Ascending aorta (tissue), 2 donors: Measurements from ENCODE around the gene TYMP. TPM values are rescaled to one million over a fixed set of nuclear protein-coding genes. Genes with fewer than 3 reads are reported as not detected.
A peak's percentile ranks its signal among the peaks of the same experiment; 100 is the strongest.
"Not testable (repeated sequence)": the region's sequence is repeated elsewhere in the genome, so short reads cannot be mapped to it uniquely, and the experiment has no call there.

Source experiments
- DNase-seq, 2 donors: peaks; one replicate each; pipeline ENCODE4 v3.0.0-alpha.2; 2019; ENCODE audit warnings: low spot score in 2 of 2
- H3K27ac ChIP-seq, 2 donors: fragments of 200-600 bp; sonication (generic); one replicate each; pipeline ENCODE4 v1.5.1; 2016 to 2017; ENCODE audit warnings: mild to moderate bottlenecking in 1 of 2
- H3K27me3 ChIP-seq: fragments of 200-600 bp; sonication (generic); one replicate; pipeline ENCODE4 v1.5.1; 2017
- H3K36me3 ChIP-seq, 2 donors: fragments of 200-600 bp; sonication (generic); one replicate each; pipeline ENCODE4 v1.5.1; 2016
- H3K4me1 ChIP-seq, 2 donors: fragments of 200-600 bp; sonication (generic); one replicate each; pipeline ENCODE4 v1.5.1; 2016 to 2017; ENCODE audit warnings: mild to moderate bottlenecking in 1 of 2
- H3K4me3 ChIP-seq, 2 donors: fragments of 200-600 bp; sonication (generic); one replicate each; pipeline ENCODE4 v1.5.1; 2016 to 2017; ENCODE audit warnings: mild to moderate bottlenecking in 1 of 2
- H3K9me3 ChIP-seq, 2 donors: fragments of 200-600 bp; sonication (generic); one replicate each; pipeline ENCODE4 v1.5.1; 2016
- CTCF ChIP-seq, 3 experiments: fragments of 200-600 bp in 2 of 3; fragments of 450-650 bp in 1 of 3; sonication (generic) in 2 of 3; IDR thresholded peaks; one replicate each; pipeline ENCODE4 v1.5.1; 2016 to 2019; ENCODE audit warnings: antibody characterized with exemption in 3 of 3, mild to moderate bottlenecking in 1 of 3, moderate library complexity in 1 of 3
- intact Hi-C: fragments of 100-400 bp; cut with DNase I; formaldehyde crosslinking; loops from one replicate; pipeline ENCODE4 v1.15.1; 2023
- total RNA-seq: library from RNA; depleted of rRNA; stranded (reverse); fragments of >200 nt; gene quantifications from one replicate; pipeline ENCODE4 v1.1.0, GENCODE V29; 2016

TYMP gene
- total RNA-seq, 1 donor from 2014 or later, result 150 TPM

- Histone ChIP-seq H3K9me3 (no peaks in the 10 kb centered on the region), H3K27me3 (no peaks in the 10 kb centered on the region), H3K4me3 (no peak overlapping the region), H3K27ac (peak overlapping the region; percentile 76 to 77), H3K4me1 (peaks cover 3 to 6% of the 10 kb centered on the region in 2 donors), H3K36me3 (no peaks in the 10 kb centered on the region)
- intact Hi-C loops, result no loop called here
- no peak for TF ChIP-seq CTCF (IDR thresholded peaks at IDR 0.05)
- DNase-seq, result no peak
These were observed 10.6 kb upstream of the TYMP start for GRCh38 chr22:50540381-50540780.

- DNase-seq, result no peak
- peak overlapping the region; percentile 76 to 77 for H3K27ac ChIP-seq
These were observed 8.0 kb upstream of the TYMP start for GRCh38 chr22:50537765-50538164.

DNA sequence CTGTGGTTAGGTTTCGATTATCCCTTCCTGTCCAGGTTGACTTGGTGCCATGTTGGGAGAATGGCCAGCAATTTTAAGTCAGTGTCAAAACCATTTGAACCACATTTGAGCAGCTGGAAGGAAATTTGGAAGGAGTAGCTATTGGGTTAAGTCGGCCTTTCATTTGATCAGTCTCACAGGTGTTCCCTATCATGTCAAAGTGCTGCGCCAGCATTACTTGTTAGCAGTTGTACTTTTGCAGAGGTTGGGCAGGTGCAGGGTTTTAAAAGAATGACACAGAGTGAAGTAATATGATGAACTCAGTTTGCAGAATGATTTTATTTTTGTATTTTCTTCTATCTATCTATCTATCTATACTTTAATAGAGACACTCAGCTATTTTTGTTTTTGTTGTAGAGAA, 6.4 kb upstream of the TYMP start:
- TF ChIP-seq CTCF (IDR thresholded peaks at IDR 0.05), result no peak
- H3K27me3 ChIP-seq, result peaks cover 8% of the 10 kb centered on the region
- intact Hi-C loops, result no loop called here
- no peaks in the 10 kb centered on the region for H3K9me3 ChIP-seq
- no peaks in the 10 kb centered on the region for H3K36me3 ChIP-seq
- H3K4me3 ChIP-seq, result no peak overlapping the region
- peaks cover 10 to 17% of the 10 kb centered on the region in 2 donors for H3K4me1 ChIP-seq
- no peak overlapping the region for H3K27ac ChIP-seq
- DNase-seq, result no peak

More at GRCh38 chr22:50537765-50538164, 8.0 kb upstream of the TYMP start:
- no peak for TF ChIP-seq CTCF (IDR thresholded peaks at IDR 0.05)
- Histone ChIP-seq H3K4me3 (no peak overlapping the region), H3K9me3 (no peaks in the 10 kb centered on the region), H3K27me3 (no peaks in the 10 kb centered on the region), H3K36me3 (no peaks in the 10 kb centered on the region), H3K4me1 (peaks cover 0 to 4% of the 10 kb centered on the region in 2 donors)
- intact Hi-C loops, result no loop called here

DNA sequence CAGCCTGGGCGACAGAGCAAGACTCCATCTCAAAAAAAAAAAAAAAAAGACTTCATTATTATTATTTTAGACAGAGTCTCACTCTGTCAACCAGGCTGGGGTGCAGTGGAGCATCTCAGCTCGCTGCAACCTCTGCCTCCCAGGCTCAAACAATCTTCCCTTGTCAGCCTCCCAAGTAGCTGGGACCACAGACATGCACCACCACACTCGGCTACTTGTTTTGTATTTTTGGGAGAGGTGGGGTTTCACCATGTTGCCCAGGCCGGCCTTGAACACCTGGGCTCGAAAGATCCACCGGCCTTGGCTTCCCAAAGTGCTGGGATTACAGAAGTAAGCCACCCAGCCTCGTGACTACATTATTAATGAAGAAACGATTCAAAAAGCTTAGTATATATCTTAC, 5.3 kb upstream of the TYMP start:
- intact Hi-C loops, result no loop called here
- Histone ChIP-seq H3K4me3 (no peak overlapping the region), H3K27ac (no peak overlapping the region), H3K4me1 (peaks cover 12 to 25% of the 10 kb centered on the region in 2 donors), H3K27me3 (peaks cover 11% of the 10 kb centered on the region), H3K9me3 (no peaks in the 10 kb centered on the region), H3K36me3 (no peaks in the 10 kb centered on the region)
- DNase-seq, result no peak
- no peak for TF ChIP-seq CTCF (IDR thresholded peaks at IDR 0.05)

- intact Hi-C loops, H3K36me3 ChIP-seq, H3K27ac ChIP-seq, H3K9me3 ChIP-seq, DNase-seq, H3K4me3 ChIP-seq: not testable (repeated sequence)
- Histone ChIP-seq H3K27me3 (peaks cover 11% of the 10 kb centered on the region), H3K4me1 (peaks cover 12 to 28% of the 10 kb centered on the region in 2 donors)
These were observed 4.3 kb upstream of the TYMP start for GRCh38 chr22:50533856-50534711.
